Measurements from ENCODE around the gene AASDHPPT. TPM values are rescaled to one million over a fixed set of nuclear protein-coding genes. Genes with fewer than 3 reads are reported as not detected.

AASDHPPT gene
- polyA plus RNA-seq, 2 of the 4 experiments (the other 2 are of a cell fraction), result 40.5 to 68.1 TPM

- Histone ChIP-seq H3K4me3 (no peak overlapping the region), H3K9me3 (no peaks in the 10 kb centered on the region), H3K4me1 (no peaks in the 10 kb centered on the region), H3K4me2 (no peak overlapping the region), H3K27ac (no peak overlapping the region)
- ATAC-seq (no peak), DNase-seq (ENCODE audit: low read depth in 1 of 2, low spot score in 1 of 2) (no peak), FAIRE-seq (no peak)
- TF ChIP-seq FOSL2 (IDR thresholded peaks at IDR 0.05), result no peak
- TF ChIP-seq FOSL2 (CRISPR knock-in tag; IDR thresholded peaks at IDR 0.05), result no peak
- TF ChIP-seq HOXB5 (CRISPR knock-in tag; IDR thresholded peaks at IDR 0.05), result no peak
- no peak for TF ChIP-seq MAFK (IDR thresholded peaks at IDR 0.05; ENCODE audit: partially characterized antibody)
- TF ChIP-seq TFCP2L1 (CRISPR knock-in tag; IDR thresholded peaks at IDR 0.05), result no peak
- no peak for TF ChIP-seq CBX8 (IDR thresholded peaks at IDR 0.05)
- TF ChIP-seq CEBPB (IDR thresholded peaks at IDR 0.05), result no peak
- TF ChIP-seq JUNB (IDR thresholded peaks at IDR 0.05), result no peak
- CTCF ChIA-PET, result no interaction called here
- POLR2A ChIA-PET, result no interaction called here
- 84% methylated on average over 1 of the region's 1 CpG for WGBS (ENCODE audit: missing lambda C conversion rate)
Measured at GRCh38 chr11:106098893-106099553, 21.6 kb downstream of the AASDHPPT start.

DNA sequence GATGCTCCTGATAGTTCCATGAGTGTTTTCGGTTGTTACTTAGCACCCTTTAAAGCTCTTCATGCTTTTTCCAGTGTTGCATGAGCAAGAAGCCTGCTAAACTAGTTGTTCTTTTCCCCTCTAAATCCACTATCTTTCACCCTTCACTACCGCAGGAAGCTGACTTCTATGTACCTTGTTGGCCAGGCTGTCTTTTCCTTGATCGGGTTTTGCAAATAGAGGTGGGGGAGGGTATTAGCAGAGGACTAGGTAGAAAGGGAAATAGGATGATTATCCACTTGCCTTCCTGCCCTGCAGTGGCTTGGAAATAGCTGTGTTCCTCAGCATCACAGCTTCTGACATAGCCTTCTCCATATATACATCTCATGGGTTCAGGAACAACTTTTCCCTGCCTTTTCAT lies 23.9 kb downstream of the AASDHPPT start:
- no peak for DNase-seq (ENCODE audit: low read depth in 1 of 2, low spot score in 1 of 2)
- H3K4me3 ChIP-seq, result no peak overlapping the region
- 92% methylated on average over 3 of the region's 3 CpGs for WGBS (ENCODE audit: missing lambda C conversion rate)
- no peak for ATAC-seq
- ChIA-PET POLR2A (no interaction called here), CTCF (interaction anchor here (0.8 kb wide), 1 partner anchor 46 kb away, joined by 3 read pairs; no protein-coding TSS in a partner anchor)
- no peak overlapping the region for H3K4me2 ChIP-seq
- H3K9me3 ChIP-seq, result no peaks in the 10 kb centered on the region
- TF ChIP-seq NFE2L2 (conservative IDR thresholded peaks at IDR 0.05; ENCODE audit: low read length), result no peak
- no peak for TF ChIP-seq KDM1A (IDR thresholded peaks at IDR 0.05; ENCODE audit: low read depth)
- FAIRE-seq, result no peak
- no peak overlapping the region for H3K27ac ChIP-seq
- H3K4me1 ChIP-seq, result no peaks in the 10 kb centered on the region

GRCh38 chr11:106101819-106102218 lies 24.4 kb downstream of the AASDHPPT start:
- no peak overlapping the region for H3K4me3 ChIP-seq
- no peak overlapping the region for H3K4me2 ChIP-seq
- POLR2A ChIA-PET, result no interaction called here
- DNase-seq (ENCODE audit: low read depth in 1 of 2, low spot score in 1 of 2) (peak in 1 of 2 experiments; percentile 4), FAIRE-seq (no peak), ATAC-seq (no peak)
- H3K4me1 ChIP-seq, result no peaks in the 10 kb centered on the region
- CTCF ChIA-PET, result interaction anchor here (0.8 to 1.1 kb wide), 2 partner anchors 18 to 46 kb away, joined by 3 read pairs; no protein-coding TSS in a partner anchor
- no peaks in the 10 kb centered on the region for H3K9me3 ChIP-seq
- 50% methylated on average over 1 of the region's 1 CpG for WGBS (ENCODE audit: missing lambda C conversion rate)
- H3K27ac ChIP-seq, result no peak overlapping the region
- TF ChIP-seq CEBPB (IDR thresholded peaks at IDR 0.05) (no peak), EP300 (IDR thresholded peaks at IDR 0.05) (no peak), PHF8 (IDR thresholded peaks at IDR 0.05; ENCODE audit: borderline replicate concordance, low read depth) (no peak), MAFK (IDR thresholded peaks at IDR 0.05; ENCODE audit: partially characterized antibody) (no peak), POLR2A (IDR thresholded peaks at IDR 0.05; ENCODE audit: low read length) (no peak), CHD4 (IDR thresholded peaks at IDR 0.05; ENCODE audit: borderline replicate concordance) (no peak), KDM1A (IDR thresholded peaks at IDR 0.05; ENCODE audit: low read depth) (no peak), MYC (IDR thresholded peaks at IDR 0.05; ENCODE audit: borderline replicate concordance, low read length) (no peak), JUNB (IDR thresholded peaks at IDR 0.05) (no peak), ATOH8 (CRISPR knock-in tag; IDR thresholded peaks at IDR 0.05; ENCODE audit: low read depth) (no peak), JUN (IDR thresholded peaks at IDR 0.05) (no peak), HEYL (CRISPR knock-in tag; IDR thresholded peaks at IDR 0.05) (no peak), NR3C1 (IDR thresholded peaks at IDR 0.05) (no peak)
- TF ChIP-seq, protein P1, sequence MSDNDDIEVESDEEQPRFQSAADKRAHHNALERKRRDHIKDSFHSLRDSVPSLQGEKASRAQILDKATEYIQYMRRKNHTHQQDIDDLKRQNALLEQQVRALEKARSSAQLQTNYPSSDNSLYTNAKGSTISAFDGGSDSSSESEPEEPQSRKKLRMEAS (IDR thresholded peaks at IDR 0.05), result no peak
- TF ChIP-seq, protein P2, sequence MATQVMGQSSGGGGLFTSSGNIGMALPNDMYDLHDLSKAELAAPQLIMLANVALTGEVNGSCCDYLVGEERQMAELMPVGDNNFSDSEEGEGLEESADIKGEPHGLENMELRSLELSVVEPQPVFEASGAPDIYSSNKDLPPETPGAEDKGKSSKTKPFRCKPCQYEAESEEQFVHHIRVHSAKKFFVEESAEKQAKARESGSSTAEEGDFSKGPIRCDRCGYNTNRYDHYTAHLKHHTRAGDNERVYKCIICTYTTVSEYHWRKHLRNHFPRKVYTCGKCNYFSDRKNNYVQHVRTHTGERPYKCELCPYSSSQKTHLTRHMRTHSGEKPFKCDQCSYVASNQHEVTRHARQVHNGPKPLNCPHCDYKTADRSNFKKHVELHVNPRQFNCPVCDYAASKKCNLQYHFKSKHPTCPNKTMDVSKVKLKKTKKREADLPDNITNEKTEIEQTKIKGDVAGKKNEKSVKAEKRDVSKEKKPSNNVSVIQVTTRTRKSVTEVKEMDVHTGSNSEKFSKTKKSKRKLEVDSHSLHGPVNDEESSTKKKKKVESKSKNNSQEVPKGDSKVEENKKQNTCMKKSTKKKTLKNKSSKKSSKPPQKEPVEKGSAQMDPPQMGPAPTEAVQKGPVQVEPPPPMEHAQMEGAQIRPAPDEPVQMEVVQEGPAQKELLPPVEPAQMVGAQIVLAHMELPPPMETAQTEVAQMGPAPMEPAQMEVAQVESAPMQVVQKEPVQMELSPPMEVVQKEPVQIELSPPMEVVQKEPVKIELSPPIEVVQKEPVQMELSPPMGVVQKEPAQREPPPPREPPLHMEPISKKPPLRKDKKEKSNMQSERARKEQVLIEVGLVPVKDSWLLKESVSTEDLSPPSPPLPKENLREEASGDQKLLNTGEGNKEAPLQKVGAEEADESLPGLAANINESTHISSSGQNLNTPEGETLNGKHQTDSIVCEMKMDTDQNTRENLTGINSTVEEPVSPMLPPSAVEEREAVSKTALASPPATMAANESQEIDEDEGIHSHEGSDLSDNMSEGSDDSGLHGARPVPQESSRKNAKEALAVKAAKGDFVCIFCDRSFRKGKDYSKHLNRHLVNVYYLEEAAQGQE (IDR thresholded peaks at IDR 0.05), result no peak
